Mononuclear cell (primary cell): ENCODE results near the gene USP49. TPM values are rescaled to one million over a fixed set of nuclear protein-coding genes. Genes with fewer than 3 reads are reported as not detected.

Source experiments
- H3K27me3 ChIP-seq: 2 replicates; pipeline ENCODE4 v1.6.0; 2011; ENCODE audit warnings: low read length, control low read depth; ENCODE audit not compliant: insufficient read depth
- H3K4me1 ChIP-seq: 2 replicates; pipeline ENCODE4 v1.5.1; 2011; ENCODE audit warnings: mild to moderate bottlenecking, low read length, control low read depth; ENCODE audit not compliant: insufficient read depth
- H3K4me3 ChIP-seq: 2 replicates; pipeline ENCODE4 v1.5.1; 2011; ENCODE audit warnings: mild to moderate bottlenecking, low read length, moderate library complexity
- H3K9me3 ChIP-seq: 2 replicates; pipeline ENCODE4 v1.5.1; 2011; ENCODE audit warnings: low read depth, mild to moderate bottlenecking, control low read depth, low read length
- total RNA-seq: library from RNA; depleted of rRNA; stranded (reverse); fragments of >200 nt; gene quantifications from one replicate; pipeline ENCODE4 v1.2.3, GENCODE V29; 2012

USP49 gene
- total RNA-seq, 1 donor = 3.5 TPM

DNA sequence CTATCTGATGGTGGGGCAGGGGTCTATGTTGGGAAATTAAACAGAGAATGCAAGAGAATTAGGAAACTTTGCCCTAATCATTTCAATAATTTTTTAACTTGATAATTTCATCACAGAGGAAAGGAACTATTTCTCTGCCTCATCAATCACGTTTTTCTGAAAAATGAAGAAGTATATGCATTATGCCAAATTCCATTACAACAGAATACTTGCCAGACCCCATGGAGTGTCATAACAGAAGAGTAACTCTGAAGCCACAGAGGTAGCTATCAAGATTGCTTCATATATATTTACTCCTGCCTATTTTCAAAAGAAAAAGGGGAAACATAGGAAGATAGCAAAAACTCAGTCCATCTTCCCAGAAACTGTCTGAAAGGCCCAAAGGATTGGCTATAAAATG is 5.7 kb upstream of the USP49 start:
- Histone ChIP-seq H3K4me1 (peaks cover 17% of the 10 kb centered on the region), H3K9me3 (no peaks in the 10 kb centered on the region), H3K4me3 (no peak overlapping the region), H3K27me3 (no peaks in the 10 kb centered on the region)

DNA sequence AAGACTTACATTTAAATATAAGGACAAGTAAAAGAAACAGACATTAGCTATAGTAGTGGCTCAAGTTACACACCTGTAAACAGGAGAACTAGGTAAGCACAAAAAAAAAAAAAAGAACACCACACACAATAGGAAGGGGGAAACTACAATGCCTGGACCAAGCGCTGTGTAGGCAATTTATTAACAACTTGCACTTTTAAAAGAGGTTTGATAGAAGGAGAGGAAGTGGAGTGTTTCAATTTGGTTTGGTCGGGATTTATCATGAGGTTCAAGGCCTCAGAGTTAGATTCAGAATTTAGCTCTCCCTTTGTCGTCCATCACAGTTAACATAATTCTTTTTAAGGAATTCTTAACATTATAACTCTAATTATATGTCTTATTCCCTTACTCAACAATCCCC is 1.1 kb upstream of the USP49 start:
- peak overlapping the region; percentile 87 for H3K4me3 ChIP-seq
- H3K27me3 ChIP-seq = no peaks in the 10 kb centered on the region
- H3K9me3 ChIP-seq = no peaks in the 10 kb centered on the region
- H3K4me1 ChIP-seq = peaks cover 27% of the 10 kb centered on the region

DNA sequence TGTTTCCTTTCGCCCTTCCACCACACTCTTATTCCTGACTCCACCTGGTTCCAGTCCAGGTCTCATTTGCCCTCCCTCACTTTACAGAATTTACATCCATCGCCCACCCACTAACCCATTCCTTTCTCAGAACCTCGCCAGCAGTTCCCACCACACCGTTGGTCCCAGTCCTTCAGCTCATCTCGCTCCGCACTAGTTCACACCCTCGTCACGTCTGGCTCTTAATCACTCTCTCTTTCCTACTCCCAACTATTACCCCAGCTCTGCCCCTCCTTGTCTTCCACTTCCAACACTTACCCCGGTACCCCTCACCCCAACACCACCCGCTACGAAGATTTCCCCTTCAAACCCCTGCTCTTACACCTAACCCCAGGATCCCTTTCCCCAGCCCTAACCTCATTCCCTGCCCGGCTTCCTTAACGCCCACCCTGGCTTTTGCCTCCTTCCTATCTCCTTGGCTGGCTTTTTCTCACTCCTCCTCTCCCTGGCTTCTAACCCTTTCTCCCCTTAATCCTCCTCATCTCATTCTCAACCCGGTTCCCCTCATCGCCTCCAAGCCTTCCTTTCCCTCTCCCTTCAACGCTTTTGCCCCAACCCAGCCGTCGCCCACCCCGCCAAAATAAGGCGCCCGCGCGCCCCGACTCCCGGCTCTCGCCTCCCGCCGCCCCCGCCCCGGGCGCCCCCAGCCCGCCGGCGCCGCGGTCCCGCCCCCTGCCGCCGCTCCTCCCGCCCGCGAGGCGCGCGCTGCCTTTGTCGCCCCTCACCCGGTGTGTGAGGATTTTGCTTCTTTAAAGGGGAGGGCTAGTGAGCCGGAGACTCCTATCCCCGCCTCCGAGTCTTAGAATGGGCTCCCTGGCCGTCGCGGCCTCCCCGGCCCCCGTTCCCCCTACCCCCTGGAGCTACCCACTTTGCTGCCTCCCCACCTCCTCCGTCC is 542 bp downstream of the USP49 start:
- Histone ChIP-seq H3K4me1 (peaks cover 22% of the 10 kb centered on the region), H3K9me3 (no peaks in the 10 kb centered on the region), H3K27me3 (no peaks in the 10 kb centered on the region), H3K4me3 (peak overlapping the region; percentile 38)

DNA sequence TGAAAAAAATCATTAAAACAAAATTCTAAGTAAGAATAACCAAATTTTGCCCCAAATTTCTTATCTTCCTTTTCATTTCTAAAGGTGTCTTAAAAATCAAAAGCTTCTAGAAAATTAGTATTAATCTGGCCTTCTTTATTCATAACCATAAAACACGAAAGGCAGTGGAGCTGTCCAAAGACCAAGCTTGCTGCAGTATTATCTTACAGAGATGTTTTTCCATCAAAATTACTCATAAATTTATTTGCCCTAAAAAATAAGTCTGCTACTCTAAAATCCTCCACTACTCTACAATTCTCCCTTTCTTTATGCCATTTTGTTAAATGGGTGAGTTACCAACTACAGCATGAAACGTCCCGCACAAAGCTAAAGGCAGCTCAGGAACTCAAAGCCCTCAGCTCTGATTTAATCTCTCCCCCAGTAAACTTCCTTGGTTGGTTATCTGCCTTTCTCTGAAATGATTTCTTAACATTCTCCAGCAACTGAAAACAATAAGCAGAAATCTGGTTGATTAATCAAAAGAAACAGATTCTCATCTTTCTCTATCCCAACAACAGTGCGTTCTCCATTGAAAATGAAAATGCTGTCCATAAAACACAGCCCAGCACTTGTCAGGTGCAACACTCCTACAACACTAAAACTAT is 2.1 kb downstream of the USP49 start:
- Histone ChIP-seq H3K27me3 (no peaks in the 10 kb centered on the region), H3K4me3 (no peak overlapping the region), H3K4me1 (peaks cover 22% of the 10 kb centered on the region), H3K9me3 (no peaks in the 10 kb centered on the region)

DNA sequence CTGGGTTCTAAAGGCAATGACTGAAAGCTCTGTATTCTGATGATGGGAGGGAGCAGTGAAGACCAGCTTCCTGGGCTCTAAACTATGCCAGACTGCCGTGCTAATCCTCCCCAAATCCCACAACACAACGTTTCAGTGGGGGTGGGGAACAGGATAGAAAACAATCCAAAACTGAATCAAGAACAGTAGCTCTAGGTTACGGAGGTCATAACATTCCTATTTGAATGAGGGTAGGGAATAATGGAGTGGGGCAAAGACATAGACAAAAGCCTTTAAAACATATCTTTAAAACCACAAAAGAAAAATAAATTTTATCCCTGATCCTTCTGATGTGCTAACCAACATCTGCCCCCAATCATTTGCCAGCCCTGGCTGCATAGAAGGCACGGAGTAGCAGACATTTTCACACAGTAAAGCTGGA is 7.8 kb downstream of the USP49 start:
- Histone ChIP-seq H3K4me1 (no peaks in the 10 kb centered on the region), H3K9me3 (no peaks in the 10 kb centered on the region), H3K4me3 (no peak overlapping the region), H3K27me3 (no peaks in the 10 kb centered on the region)

DNA sequence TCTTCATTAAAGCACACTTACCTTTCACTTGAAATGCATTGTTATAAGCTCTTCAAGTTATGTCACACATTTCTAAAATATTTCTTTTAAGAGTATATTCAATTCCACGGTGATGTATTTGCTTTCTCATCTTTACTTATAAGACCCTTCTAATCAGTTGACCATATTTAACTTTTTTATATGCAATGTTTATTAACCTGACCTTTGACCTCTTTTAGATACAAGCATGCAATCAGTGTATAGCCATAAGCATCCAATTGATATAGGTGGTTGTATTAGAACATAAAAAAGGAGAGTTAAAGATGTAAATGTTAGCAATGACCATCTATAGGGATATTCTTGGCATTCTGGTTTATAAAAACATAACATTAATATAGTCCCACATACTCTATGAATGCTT is 9.2 kb downstream of the USP49 start:
- Histone ChIP-seq H3K27me3 (no peaks in the 10 kb centered on the region), H3K4me3 (no peak overlapping the region), H3K4me1 (no peaks in the 10 kb centered on the region), H3K9me3 (no peaks in the 10 kb centered on the region)

DNA sequence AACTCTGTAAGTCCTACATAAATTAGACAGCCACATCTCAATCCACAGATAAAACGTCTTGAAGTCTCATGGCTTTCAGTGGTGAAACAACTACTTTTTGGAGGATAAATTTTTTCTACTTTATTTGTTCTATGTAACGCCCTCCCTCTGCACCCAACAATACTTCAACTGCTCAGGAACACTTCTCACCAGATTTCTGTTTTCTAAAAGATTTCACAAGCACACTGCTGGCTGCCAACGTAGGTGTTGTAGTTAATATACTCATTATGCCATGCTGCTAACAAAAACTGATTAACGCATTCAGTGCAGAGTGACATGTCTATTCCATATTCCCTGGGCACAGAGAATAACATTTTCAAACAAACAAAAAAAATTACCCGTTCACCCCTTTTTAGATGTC is 10.2 kb downstream of the USP49 start:
- no peak overlapping the region for H3K4me3 ChIP-seq
- H3K9me3 ChIP-seq = no peaks in the 10 kb centered on the region
- no peaks in the 10 kb centered on the region for H3K27me3 ChIP-seq
- H3K4me1 ChIP-seq = no peaks in the 10 kb centered on the region

DNA sequence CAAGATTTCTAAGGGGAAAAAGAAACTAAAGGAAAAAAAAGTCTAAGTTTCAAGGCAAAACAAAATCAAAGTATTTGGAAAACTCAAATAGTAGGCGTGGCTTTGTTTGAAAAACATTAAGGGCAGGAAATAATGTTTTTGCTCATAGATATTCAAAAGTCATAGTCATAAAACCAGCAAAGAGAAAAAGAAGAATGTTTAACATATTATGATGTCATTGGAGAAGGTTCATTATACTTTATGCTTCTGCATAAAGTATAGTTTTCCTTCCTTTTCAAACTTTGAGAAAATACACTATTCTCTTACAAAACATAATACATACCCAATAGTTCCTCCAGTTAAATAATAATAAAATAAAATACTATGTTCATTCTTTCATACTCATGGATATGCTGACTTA is 13.7 kb downstream of the USP49 start:
- Histone ChIP-seq H3K9me3 (no peaks in the 10 kb centered on the region), H3K27me3 (no peaks in the 10 kb centered on the region), H3K4me1 (no peaks in the 10 kb centered on the region), H3K4me3 (no peak overlapping the region)

DNA sequence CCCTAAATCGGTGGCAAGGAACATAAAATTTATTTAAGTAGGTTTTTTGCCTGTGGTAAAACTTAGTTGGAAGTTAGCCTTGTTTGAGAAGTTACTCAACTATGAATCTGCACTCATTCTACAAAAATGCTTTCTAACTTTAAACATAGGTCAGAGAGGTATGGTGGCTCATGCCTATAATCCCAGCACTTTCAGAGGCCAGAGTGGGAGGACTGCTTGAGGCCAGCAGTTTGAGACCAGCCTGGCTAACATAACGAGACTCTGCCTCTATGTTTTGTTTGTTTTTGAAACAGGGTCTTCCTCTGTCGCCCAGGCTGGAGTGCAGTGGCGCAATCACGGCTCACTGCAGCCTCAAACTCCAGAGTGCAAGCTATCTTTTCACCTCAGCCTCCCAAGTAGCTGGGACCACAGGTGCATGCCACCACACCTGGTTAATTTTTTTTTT is 16.2 kb downstream of the USP49 start:
- H3K4me1 ChIP-seq = no peaks in the 10 kb centered on the region
- H3K27me3 ChIP-seq = no peaks in the 10 kb centered on the region
- no peak overlapping the region for H3K4me3 ChIP-seq
- H3K9me3 ChIP-seq = no peaks in the 10 kb centered on the region

DNA sequence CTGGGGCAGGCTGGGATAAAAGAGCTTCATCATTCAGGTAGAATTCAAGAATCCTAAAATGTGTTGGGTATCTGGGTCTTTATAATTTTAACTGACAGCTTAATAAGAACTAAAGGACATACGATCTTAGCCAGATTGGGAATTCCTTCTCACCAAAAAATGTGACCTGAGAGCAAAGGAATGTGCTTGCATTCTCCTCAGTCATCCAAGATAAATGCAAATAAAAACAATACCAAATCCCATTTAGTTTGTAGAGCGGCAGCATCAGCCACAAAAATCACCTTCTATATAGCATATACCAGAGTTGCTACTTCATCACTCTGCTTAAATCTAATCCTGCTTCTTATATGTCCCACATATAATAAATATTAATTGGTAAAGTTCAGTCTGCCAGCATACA is 16.9 kb downstream of the USP49 start:
- Histone ChIP-seq H3K9me3 (no peaks in the 10 kb centered on the region), H3K27me3 (no peaks in the 10 kb centered on the region), H3K4me3 (no peak overlapping the region), H3K4me1 (no peaks in the 10 kb centered on the region)

DNA sequence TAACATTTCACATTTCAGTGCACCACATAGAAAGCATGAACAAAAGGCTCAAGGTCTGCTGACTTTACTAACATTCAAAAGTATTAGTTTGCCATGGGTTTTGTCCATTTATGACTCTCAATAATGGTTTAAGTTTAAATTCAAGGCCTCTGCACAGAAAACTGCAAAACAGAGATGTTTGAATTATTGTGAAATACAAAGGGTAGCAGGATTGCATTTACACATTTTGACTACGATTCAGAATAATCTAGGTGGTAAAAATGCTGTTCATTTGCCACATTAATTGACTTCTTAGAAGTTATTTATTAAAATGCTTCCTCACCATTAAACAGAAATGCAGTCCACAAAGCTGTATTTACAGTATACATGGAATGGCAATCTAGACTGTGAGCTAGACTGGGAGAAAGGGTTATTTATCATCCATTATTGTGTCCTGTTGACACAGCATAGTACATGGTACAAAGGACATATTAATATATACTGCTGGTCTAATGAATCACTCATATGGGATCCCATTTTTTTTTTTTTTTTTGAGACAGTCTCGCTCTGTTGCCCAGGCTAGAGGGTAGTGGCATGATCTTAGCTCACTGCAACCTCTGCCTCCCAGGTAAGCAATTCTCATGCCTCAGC is 18.0 kb downstream of the USP49 start:
- Histone ChIP-seq H3K4me1 (peaks cover 2% of the 10 kb centered on the region), H3K4me3 (no peak overlapping the region), H3K27me3 (no peaks in the 10 kb centered on the region), H3K9me3 (no peaks in the 10 kb centered on the region)

DNA sequence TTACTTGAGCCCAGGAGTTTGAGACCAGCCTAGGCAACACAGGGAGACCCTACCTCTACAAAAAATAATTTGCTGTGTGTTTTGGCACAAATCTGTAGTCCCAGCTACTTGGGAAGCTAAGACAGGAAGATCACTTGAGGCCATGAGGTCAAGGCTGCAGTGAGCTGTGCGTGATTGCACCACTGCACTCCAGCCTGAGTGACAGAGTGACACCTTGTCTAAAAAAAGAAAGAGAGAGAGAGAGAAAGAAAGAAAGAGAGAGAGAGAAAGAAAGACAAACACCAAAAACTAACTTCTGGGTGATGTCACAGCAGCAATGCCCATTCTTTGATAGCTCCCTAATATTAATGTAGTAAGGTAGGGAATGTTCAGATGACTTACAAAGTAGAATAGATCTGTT is 20.4 kb downstream of the USP49 start:
- no peak overlapping the region for H3K4me3 ChIP-seq
- H3K9me3 ChIP-seq = no peaks in the 10 kb centered on the region
- no peaks in the 10 kb centered on the region for H3K27me3 ChIP-seq
- H3K4me1 ChIP-seq = peaks cover 3% of the 10 kb centered on the region

DNA sequence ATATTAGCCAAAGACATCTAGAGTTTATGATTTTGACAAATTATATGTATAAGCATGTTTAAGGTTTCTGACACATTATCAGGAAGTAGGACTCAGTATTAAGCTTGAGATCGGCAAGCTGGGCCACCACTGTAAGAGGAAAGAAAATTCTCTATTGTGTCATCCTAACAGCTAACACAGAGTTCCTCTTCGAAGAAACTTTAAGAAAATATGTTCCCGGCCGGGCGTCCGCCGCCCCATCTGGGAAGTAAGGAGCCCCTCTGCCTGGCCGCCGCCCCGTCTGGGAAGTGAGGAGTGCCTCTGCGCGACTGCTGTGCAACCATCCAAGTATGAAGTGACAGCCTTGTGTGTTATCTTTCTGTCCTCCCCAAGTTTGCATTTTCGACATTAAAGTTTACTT is 23.0 kb downstream of the USP49 start:
- Histone ChIP-seq H3K9me3 (no peaks in the 10 kb centered on the region), H3K27me3 (no peaks in the 10 kb centered on the region), H3K4me3 (no peak overlapping the region), H3K4me1 (peaks cover 3% of the 10 kb centered on the region)

DNA sequence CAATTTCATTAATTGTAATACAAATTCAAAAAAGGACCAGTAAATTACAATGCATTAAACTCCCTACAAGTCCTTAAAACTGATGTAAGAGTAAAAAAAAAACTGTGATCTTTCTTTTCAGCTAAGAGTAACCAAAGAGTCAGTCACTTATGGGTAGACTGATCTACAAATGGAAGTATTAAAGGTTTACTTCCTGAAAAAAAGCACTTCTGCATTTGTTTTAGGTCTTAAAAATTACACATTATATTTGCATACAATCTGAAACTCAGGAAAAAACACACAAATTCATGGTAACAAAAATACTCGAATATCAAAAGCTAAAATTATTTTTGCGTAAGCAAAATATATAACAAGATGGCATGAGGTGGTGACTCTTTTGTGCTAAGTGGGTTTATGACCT is 23.5 kb downstream of the USP49 start:
- Histone ChIP-seq H3K4me1 (peaks cover 3% of the 10 kb centered on the region), H3K27me3 (no peaks in the 10 kb centered on the region), H3K9me3 (no peaks in the 10 kb centered on the region), H3K4me3 (no peak overlapping the region)

DNA sequence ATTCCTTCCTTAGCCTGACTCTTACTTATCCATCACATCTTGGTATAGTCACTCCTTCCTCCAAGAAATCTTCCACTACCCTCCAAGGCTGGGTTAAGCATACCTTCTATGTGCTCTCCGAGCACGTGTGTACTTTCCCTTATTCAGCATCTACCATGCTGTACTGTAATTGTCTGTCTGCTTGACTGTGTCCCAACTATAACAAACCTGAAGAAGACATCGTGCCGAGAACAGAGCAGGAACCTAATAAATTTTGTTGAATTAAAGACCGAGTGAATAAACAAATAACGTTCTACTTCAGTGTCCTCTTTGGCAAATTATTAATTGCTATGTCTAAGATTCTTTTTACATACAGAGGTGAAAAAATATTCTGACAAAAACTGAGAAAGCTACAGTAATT is 35.8 kb downstream of the USP49 start:
- Histone ChIP-seq H3K9me3 (no peaks in the 10 kb centered on the region), H3K27me3 (no peaks in the 10 kb centered on the region), H3K4me3 (no peak overlapping the region), H3K4me1 (no peaks in the 10 kb centered on the region)
